GM12878 (cell line): Measurements from ENCODE around the gene ERMARD. TPM values are rescaled to one million over a fixed set of nuclear protein-coding genes. Genes with fewer than 3 reads are reported as not detected.

Source experiments
- ATAC-seq: fragments of 200-7000 bp; cut with Tn5 transposase; 3 replicates; pipeline ENCODE4 v1.9.1; 2020; ENCODE audit warnings: mild to moderate bottlenecking, moderate library complexity
- BruUV-seq: library from RNA; stranded (reverse); fragments of 400-500 nt; replicated peaks from 2 replicates; lab custom pipeline; 2021; lab: Mats Ljungman, UMichigan
- CTCF ChIA-PET: fragments of 300-600 bp; sonication (Branson Sonifier 250); formaldehyde crosslinking; extraction: SDS; loops from one replicate; lab custom pipeline; 2021; ENCODE audit warnings: inconsistent platforms; lab: Yijun Ruan, JAX
- POLR2A ChIA-PET: fragments of 350-600 bp; formaldehyde crosslinking; extraction: SDS; loops from one replicate; lab custom pipeline; 2021; ENCODE audit warnings: inconsistent platforms; lab: Charles Lee
- RAD21 ChIA-PET: fragments of 300-600 bp; sonication (Branson Sonifier 250); formaldehyde crosslinking; loops from one replicate; lab custom pipeline; 2023; ENCODE audit warnings: antibody characterized with exemption; ENCODE audit not compliant: unreplicated experiment; lab: Charles Lee
- SMC1A ChIA-PET: fragments of 300-600 bp; sonication (Branson Sonifier 250); formaldehyde crosslinking; loops from one replicate; lab custom pipeline; 2023; ENCODE audit not compliant: unreplicated experiment, uncharacterized antibody; lab: Charles Lee
- DNase-seq: peaks from one replicate; pipeline ENCODE4 v3.0.0-alpha.2; 2011; ENCODE audit warnings: low read depth, low spot score
- FAIRE-seq: peaks from 3 replicates; lab custom pipeline; 2011; peaks lifted over from hg19 to GRCh38; lab: Jason Lieb, UNC
- H2AFZ ChIP-seq: 2 replicates; pipeline ENCODE4 v1.6.0; 2011; ENCODE audit warnings: low read depth, low read length, control low read depth; ENCODE audit not compliant: control insufficient read depth
- H3K27ac ChIP-seq: 2 replicates; pipeline ENCODE4 v1.5.1; 2011; ENCODE audit warnings: control low read depth; ENCODE audit not compliant: control insufficient read depth, insufficient read depth
- H3K27me3 ChIP-seq, 2 experiments: replicated peaks in 1 of 2; 2 replicates each; pipeline versions ENCODE4 v1.6.0 to v1.6.1; 2011; ENCODE audit warnings: low read length in 1 of 2; ENCODE audit not compliant: control insufficient read depth in 2 of 2, insufficient read depth in 2 of 2
- H3K36me3 ChIP-seq, 2 experiments: 2 replicates each; pipeline ENCODE4 v1.5.1; 2011; ENCODE audit warnings: low read length in 1 of 2; ENCODE audit not compliant: control insufficient read depth in 2 of 2, insufficient read depth in 2 of 2
- H3K4me1 ChIP-seq: 2 replicates; pipeline ENCODE4 v1.6.1; 2011; ENCODE audit warnings: mild to moderate bottlenecking, low read length, moderate library complexity, mixed read lengths; ENCODE audit not compliant: control insufficient read depth, insufficient read depth
- H3K4me2 ChIP-seq: 2 replicates; pipeline ENCODE4 v1.6.0; 2011; ENCODE audit warnings: control low read depth; ENCODE audit not compliant: control insufficient read depth, insufficient read depth
- H3K4me3 ChIP-seq: fragments of 200-600 bp; sonication (generic); 2 replicates; pipeline ENCODE4 v1.5.1; 2016
- H3K79me2 ChIP-seq: 2 replicates; pipeline ENCODE4 v1.6.0; 2011; ENCODE audit warnings: low read length; ENCODE audit not compliant: control insufficient read depth, insufficient read depth
- H3K9ac ChIP-seq: 2 replicates; pipeline ENCODE4 v1.8.0; 2011; ENCODE audit warnings: low read length, control low read depth, mixed read lengths; ENCODE audit not compliant: control insufficient read depth, insufficient read depth
- H3K9me3 ChIP-seq: replicated peaks from 3 replicates; pipeline ENCODE4 v1.5.1; 2011; ENCODE audit warnings: mild to moderate bottlenecking, low read length; ENCODE audit not compliant: control insufficient read depth, insufficient read depth
- H4K20me1 ChIP-seq: 2 replicates; pipeline ENCODE4 v1.6.0; 2011; ENCODE audit not compliant: control insufficient read depth, insufficient read depth
- BCL11A ChIP-seq: IDR thresholded peaks from 2 replicates; pipeline ENCODE4 v1.6.1; 2011; ENCODE audit warnings: low read depth, low read length
- BMI1 ChIP-seq: fragments of 450-650 bp; IDR thresholded peaks from 2 replicates; pipeline ENCODE4 v1.6.1; 2016; ENCODE audit warnings: mild to moderate bottlenecking, moderate library complexity, borderline replicate concordance
- KDM1A ChIP-seq: fragments of 200-600 bp; sonication (generic); IDR thresholded peaks from 2 replicates; pipeline ENCODE4 v1.6.1; 2016; ENCODE audit warnings: borderline replicate concordance
- MEF2A ChIP-seq: IDR thresholded peaks from 2 replicates; pipeline ENCODE4 v1.6.1; 2011; ENCODE audit warnings: low read depth, mild to moderate bottlenecking, low read length, moderate library complexity; ENCODE audit not compliant: insufficient read depth
- RUNX3 ChIP-seq: IDR thresholded peaks from 2 replicates; pipeline ENCODE4 v1.6.1; 2012; ENCODE audit warnings: low read length, inconsistent platforms
- WRNIP1 ChIP-seq: IDR thresholded peaks from 2 replicates; pipeline ENCODE4 v1.6.1; 2011; ENCODE audit warnings: low read depth, low read length, improper control_type of control experiment, borderline replicate concordance
- WGBS: methylation state at CpG from one replicate; pipeline ENCODE4 v1.1.6; 2016; ENCODE audit warnings: low lambda C conversion rate; ENCODE audit not compliant: insufficient replicate concordance, insufficient coverage; ENCODE audit errors: missing lambda C conversion rate; 5-methylcytosine and 5-hydroxymethylcytosine counted together
- in situ Hi-C: fragments of 300-500 bp; cut with MboI; formaldehyde crosslinking; loops from 9 replicates; pipeline ENCODE4 v1.14.3; 2018; ENCODE audit warnings: mixed read lengths
- intact Hi-C: fragments of 100-400 bp; cut with micrococcal nuclease; formaldehyde crosslinking; loops from one replicate; pipeline ENCODE4 v1.14.2; 2022; ENCODE audit not compliant: unreplicated experiment
- polyA plus RNA-seq, 11 experiments: library from polyadenylated mRNA; depleted of rRNA in 4 of 11; unstranded in 6 of 11; stranded (reverse) in 5 of 11; fragments of >200 nt; fragmentation: Nextera tagmentation in 4 of 11; fragmentation: Illumina TruSeq in 1 of 11; extraction: Ambion mirVana in 4 of 11; extraction: Trizol in 1 of 11; gene quantifications; 1 replicate in 1 of 11; 2 replicates in 10 of 11; pipeline versions ENCODE4 v1.2.1 to v1.2.3, GENCODE V29; 2011 to 2016; ENCODE audit warnings: inconsistent platforms in 2 of 11, missing spikeins in 2 of 11, low read depth in 1 of 11
- total RNA-seq, 4 experiments: library from RNA; depleted of rRNA in 3 of 4; stranded (reverse); fragments of >200 nt in 3 of 4; fragmentation: Illumina TruSeq in 1 of 4; extraction: Trizol in 1 of 4; gene quantifications; 2 replicates each; pipeline versions ENCODE4 v1.2.1 to v1.2.3, GENCODE V29; 2013 to 2021
- TF ChIP-seq, protein P1 (sequence below): IDR thresholded peaks from 2 replicates; pipeline ENCODE4 v1.6.1; 2012; ENCODE audit warnings: low read depth, low read length, improper control_type of control experiment

The ERMARD gene
- total and polyA plus RNA-seq, 10 of the 15 experiments (the other 5 are each of a cell fraction or from before 2014, with no cell fraction given): 24.4 to 63.3 (median 34.1) TPM

- Histone ChIP-seq H3K4me3 (no peak overlapping the region), H3K9me3 (no peaks in the 10 kb centered on the region), H3K36me3 (no peaks in the 10 kb centered on the region), H3K4me1 (no peaks in the 10 kb centered on the region), H3K27me3 (no peaks in the 10 kb centered on the region; a peak in 1 of 4 replicates), H3K4me2 (no peak overlapping the region), H3K9ac (no peak overlapping the region)
- POLR2A ChIA-PET: no interaction called here
- in situ Hi-C loops: no loop called here
- ATAC-seq (no peak), DNase-seq (no peak), FAIRE-seq (no peak)
- 20% methylated on average over 4 of the region's 4 CpGs for WGBS
- SMC1A ChIA-PET: no interaction called here
- no TSS peak for BruUV-seq
- no peak for TF ChIP-seq MEF2A
- TF ChIP-seq, protein P1, sequence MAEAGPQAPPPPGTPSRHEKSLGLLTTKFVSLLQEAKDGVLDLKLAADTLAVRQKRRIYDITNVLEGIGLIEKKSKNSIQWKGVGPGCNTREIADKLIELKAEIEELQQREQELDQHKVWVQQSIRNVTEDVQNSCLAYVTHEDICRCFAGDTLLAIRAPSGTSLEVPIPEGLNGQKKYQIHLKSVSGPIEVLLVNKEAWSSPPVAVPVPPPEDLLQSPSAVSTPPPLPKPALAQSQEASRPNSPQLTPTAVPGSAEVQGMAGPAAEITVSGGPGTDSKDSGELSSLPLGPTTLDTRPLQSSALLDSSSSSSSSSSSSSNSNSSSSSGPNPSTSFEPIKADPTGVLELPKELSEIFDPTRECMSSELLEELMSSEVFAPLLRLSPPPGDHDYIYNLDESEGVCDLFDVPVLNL: no peak
- TF ChIP-seq KDM1A: no peak
- TF ChIP-seq WRNIP1: no peak
- no peak for TF ChIP-seq BMI1
- no peak for TF ChIP-seq BCL11A
- TF ChIP-seq RUNX3: no peak
- TF ChIP-seq, all 136 proteins: peak for 0
- H3K27ac ChIP-seq: no peak overlapping the region
- intact Hi-C loops: no loop called here
- H4K20me1 ChIP-seq: no peaks in the 10 kb centered on the region
- CTCF ChIA-PET: no interaction called here
- RAD21 ChIA-PET: no interaction called here
- H3K79me2 ChIP-seq: no peaks in the 10 kb centered on the region
- no peak overlapping the region for H2AFZ ChIP-seq
Observed at GRCh38 chr6:169809386-169809785, 58.0 kb downstream of the ERMARD start.
